ENCODE results near the gene TADA2B.

Gene TADA2B

DNA sequence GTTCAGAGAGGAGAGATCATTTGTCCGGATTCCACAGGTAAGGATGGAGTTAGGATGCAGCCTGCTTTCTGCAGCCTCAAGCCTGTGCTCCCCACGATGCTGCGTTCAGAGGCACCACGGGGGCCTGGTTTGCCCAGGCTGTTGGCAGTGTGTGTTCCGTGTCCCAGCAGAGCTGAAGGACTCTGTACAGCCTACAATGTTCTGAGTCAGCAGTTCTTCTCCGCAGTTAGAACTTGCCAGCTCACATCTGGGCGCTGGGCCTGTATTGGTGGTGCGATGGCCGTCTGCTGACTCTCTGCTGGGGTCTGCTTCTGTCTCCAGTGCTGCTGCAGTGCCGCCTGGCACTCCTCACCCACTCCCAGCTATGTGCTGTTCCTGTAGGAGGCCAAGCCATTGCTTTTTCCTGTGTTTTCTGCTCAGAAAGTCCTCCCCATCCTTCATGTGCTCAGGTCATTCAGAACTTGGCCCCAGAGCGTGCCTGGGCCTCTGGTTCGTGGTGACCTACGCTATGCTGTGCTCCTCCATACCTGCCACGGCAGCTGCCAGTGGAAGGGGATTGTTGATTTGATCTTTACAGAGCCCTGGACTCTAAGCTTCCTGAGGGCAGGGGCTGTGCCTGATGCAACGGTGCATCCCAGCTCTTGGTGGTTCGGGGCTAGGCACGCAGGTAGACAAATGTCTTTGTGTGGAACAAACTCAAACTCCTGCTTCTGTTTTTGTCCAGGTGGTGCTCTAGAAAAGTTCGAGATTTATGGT is 42.6 kb upstream of the TADA2B start:
- peaks cover 75% of the 10 kb centered on the region; the same call in 1 of the 2 replicates for H3K36me3 ChIP-seq (ENCODE audit: insufficient read depth, low read length)

DNA sequence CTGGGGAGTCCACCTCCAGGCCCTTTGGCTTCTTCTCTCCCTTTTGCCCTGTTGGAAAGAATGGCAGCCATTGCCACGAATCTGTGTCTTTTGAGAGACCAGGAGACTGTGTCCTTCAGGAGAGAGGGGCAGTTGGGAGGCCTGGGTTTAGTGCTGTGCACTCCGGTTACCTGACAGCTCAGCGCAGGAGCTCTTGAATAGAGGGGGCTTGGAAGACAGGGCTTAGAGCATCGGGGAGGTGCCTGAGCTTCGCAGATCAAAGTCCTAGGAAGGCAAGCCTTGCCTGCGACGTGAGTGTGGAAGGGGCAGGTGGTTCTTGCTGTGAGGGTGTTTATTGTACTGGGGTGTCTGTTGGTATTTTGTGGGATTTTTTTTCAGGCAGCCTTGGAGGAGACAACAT is 41.9 kb upstream of the TADA2B start:
- H3K4me1 ChIP-seq (ENCODE audit: insufficient read depth, low read length, poor library complexity, severe bottlenecking) = no peaks in the 10 kb centered on the region
- no peak overlapping the region for H3K4me3 ChIP-seq (ENCODE audit: low read length, poor library complexity, severe bottlenecking)
- no peaks in the 10 kb centered on the region for H3K9me3 ChIP-seq (ENCODE audit: insufficient read depth, low read depth, low read length)
- no peaks in the 10 kb centered on the region for H3K9me2 ChIP-seq (replicated peaks; ENCODE audit: low read depth, low read length)
- no peaks in the 10 kb centered on the region for H3K27me3 ChIP-seq (ENCODE audit: insufficient read depth, low read length, poor library complexity, severe bottlenecking)
- H3K36me3 ChIP-seq (ENCODE audit: insufficient read depth, low read length) = peaks cover 75% of the 10 kb centered on the region
- H2AFZ ChIP-seq (ENCODE audit: low read length) = no peak overlapping the region
- no peaks in the 10 kb centered on the region for H3F3A ChIP-seq (ENCODE audit: low read depth)
- TF ChIP-seq, protein P1, sequence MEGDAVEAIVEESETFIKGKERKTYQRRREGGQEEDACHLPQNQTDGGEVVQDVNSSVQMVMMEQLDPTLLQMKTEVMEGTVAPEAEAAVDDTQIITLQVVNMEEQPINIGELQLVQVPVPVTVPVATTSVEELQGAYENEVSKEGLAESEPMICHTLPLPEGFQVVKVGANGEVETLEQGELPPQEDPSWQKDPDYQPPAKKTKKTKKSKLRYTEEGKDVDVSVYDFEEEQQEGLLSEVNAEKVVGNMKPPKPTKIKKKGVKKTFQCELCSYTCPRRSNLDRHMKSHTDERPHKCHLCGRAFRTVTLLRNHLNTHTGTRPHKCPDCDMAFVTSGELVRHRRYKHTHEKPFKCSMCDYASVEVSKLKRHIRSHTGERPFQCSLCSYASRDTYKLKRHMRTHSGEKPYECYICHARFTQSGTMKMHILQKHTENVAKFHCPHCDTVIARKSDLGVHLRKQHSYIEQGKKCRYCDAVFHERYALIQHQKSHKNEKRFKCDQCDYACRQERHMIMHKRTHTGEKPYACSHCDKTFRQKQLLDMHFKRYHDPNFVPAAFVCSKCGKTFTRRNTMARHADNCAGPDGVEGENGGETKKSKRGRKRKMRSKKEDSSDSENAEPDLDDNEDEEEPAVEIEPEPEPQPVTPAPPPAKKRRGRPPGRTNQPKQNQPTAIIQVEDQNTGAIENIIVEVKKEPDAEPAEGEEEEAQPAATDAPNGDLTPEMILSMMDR (conservative IDR thresholded peaks at IDR 0.05; ENCODE audit: low read length) = no peak
- TF ChIP-seq EZH2phosphoT487 (IDR thresholded peaks at IDR 0.05; ENCODE audit: borderline replicate concordance) = no peak
- no peak overlapping the region for H3K4me2 ChIP-seq (ENCODE audit: low read depth, low read length, poor library complexity, severe bottlenecking)
- H3K9ac ChIP-seq (ENCODE audit: low read depth, low read length, poor library complexity, severe bottlenecking) = no peak overlapping the region
- no peaks in the 10 kb centered on the region for H4K20me1 ChIP-seq (ENCODE audit: insufficient read depth, low read length, poor library complexity, severe bottlenecking)
- H3K79me2 ChIP-seq (ENCODE audit: insufficient read depth, low read length) = no peaks in the 10 kb centered on the region

More for the DNA sequence above, 42.6 kb upstream of the TADA2B start:
- no peak overlapping the region for H3K4me2 ChIP-seq (ENCODE audit: low read depth, low read length, poor library complexity, severe bottlenecking)
- no peak overlapping the region for H3K4me3 ChIP-seq (ENCODE audit: low read length, poor library complexity, severe bottlenecking)
- H2AFZ ChIP-seq (ENCODE audit: low read length) = no peak overlapping the region
- TF ChIP-seq, protein P1 (conservative IDR thresholded peaks at IDR 0.05; ENCODE audit: low read length) = no peak
- no peak for TF ChIP-seq EZH2phosphoT487 (IDR thresholded peaks at IDR 0.05; ENCODE audit: borderline replicate concordance)
- no peaks in the 10 kb centered on the region for H3K27me3 ChIP-seq (ENCODE audit: insufficient read depth, low read length, poor library complexity, severe bottlenecking)
- no peaks in the 10 kb centered on the region for H3K9me2 ChIP-seq (replicated peaks; ENCODE audit: low read depth, low read length)
- H3F3A ChIP-seq (ENCODE audit: low read depth) = no peaks in the 10 kb centered on the region
- no peaks in the 10 kb centered on the region for H4K20me1 ChIP-seq (ENCODE audit: insufficient read depth, low read length, poor library complexity, severe bottlenecking)
- no peaks in the 10 kb centered on the region for H3K4me1 ChIP-seq (ENCODE audit: insufficient read depth, low read length, poor library complexity, severe bottlenecking)
- H3K9me3 ChIP-seq (ENCODE audit: insufficient read depth, low read depth, low read length) = no peaks in the 10 kb centered on the region
- no peaks in the 10 kb centered on the region for H3K79me2 ChIP-seq (ENCODE audit: insufficient read depth, low read length)
- no peak overlapping the region for H3K9ac ChIP-seq (ENCODE audit: low read depth, low read length, poor library complexity, severe bottlenecking)

DNA sequence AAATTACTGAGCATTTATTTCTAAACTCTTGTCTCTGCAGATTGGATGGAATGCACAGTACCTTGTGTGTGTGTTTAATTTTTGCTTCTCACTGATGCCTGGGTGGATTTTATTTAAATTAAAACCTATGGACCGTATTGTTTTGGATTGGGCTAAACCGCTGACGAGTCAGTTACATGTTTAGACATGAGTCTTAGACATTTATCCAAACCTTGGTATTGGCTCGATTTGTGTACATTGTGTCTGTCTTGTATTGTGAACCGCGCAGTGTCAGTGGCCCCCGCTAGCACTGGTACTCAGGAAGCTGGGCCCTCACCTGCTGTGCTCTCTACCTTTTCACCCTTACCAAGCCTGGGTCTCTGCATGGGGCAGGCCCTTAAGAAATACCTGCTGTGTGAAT is 40.8 kb upstream of the TADA2B start:
- Histone ChIP-seq H3K9ac (ENCODE audit: low read depth, low read length, poor library complexity, severe bottlenecking) (no peak overlapping the region), H3K4me3 (ENCODE audit: low read length, poor library complexity, severe bottlenecking) (no peak overlapping the region), H2AFZ (ENCODE audit: low read length) (no peak overlapping the region), H3K4me1 (ENCODE audit: insufficient read depth, low read length, poor library complexity, severe bottlenecking) (no peaks in the 10 kb centered on the region), H3K27me3 (ENCODE audit: insufficient read depth, low read length, poor library complexity, severe bottlenecking) (no peaks in the 10 kb centered on the region), H3K79me2 (ENCODE audit: insufficient read depth, low read length) (no peaks in the 10 kb centered on the region), H3K9me3 (ENCODE audit: insufficient read depth, low read depth, low read length) (no peaks in the 10 kb centered on the region), H3F3A (ENCODE audit: low read depth) (no peaks in the 10 kb centered on the region), H3K4me2 (ENCODE audit: low read depth, low read length, poor library complexity, severe bottlenecking) (no peak overlapping the region), H3K9me2 (replicated peaks; ENCODE audit: low read depth, low read length) (no peaks in the 10 kb centered on the region), H3K36me3 (ENCODE audit: insufficient read depth, low read length) (peaks cover 71% of the 10 kb centered on the region), H4K20me1 (ENCODE audit: insufficient read depth, low read length, poor library complexity, severe bottlenecking) (no peaks in the 10 kb centered on the region)
- TF ChIP-seq, protein P1 (conservative IDR thresholded peaks at IDR 0.05; ENCODE audit: low read length) = no peak
- no peak for TF ChIP-seq EZH2phosphoT487 (IDR thresholded peaks at IDR 0.05; ENCODE audit: borderline replicate concordance)

All from Loucy (cell line).